HUES48 (cell line): Measurements from ENCODE around the gene TIMM17B.
"Not testable (repeated sequence)": the region's sequence is repeated elsewhere in the genome, so short reads cannot be mapped to it uniquely, and the experiment has no call there.

Source experiments
- H3K27ac ChIP-seq: one replicate; pipeline ENCODE4 v1.7.0; 2013; ENCODE audit warnings: low read depth, low read length, inconsistent platforms
- H3K27me3 ChIP-seq: 2 replicates; pipeline ENCODE4 v1.6.1; 2013; ENCODE audit warnings: mild to moderate bottlenecking, low read length; ENCODE audit not compliant: control insufficient read depth, insufficient read depth
- H3K36me3 ChIP-seq: 2 replicates; pipeline ENCODE4 v1.6.1; 2013; ENCODE audit warnings: low read length; ENCODE audit not compliant: control insufficient read depth, insufficient read depth
- H3K4me1 ChIP-seq: 2 replicates; pipeline ENCODE4 v1.6.1; 2013; ENCODE audit warnings: mild to moderate bottlenecking, low read length; ENCODE audit not compliant: control insufficient read depth, insufficient read depth
- H3K4me3 ChIP-seq: 2 replicates; pipeline ENCODE4 v1.5.1; 2013; ENCODE audit warnings: mild to moderate bottlenecking, low read depth, low read length
- H3K9ac ChIP-seq: 2 replicates; pipeline ENCODE4 v1.6.1; 2013; ENCODE audit warnings: mild to moderate bottlenecking, low read depth, low read length, moderate library complexity
- H3K9me3 ChIP-seq: 2 replicates; pipeline ENCODE4 v1.6.1; 2013; ENCODE audit warnings: low read length; ENCODE audit not compliant: control insufficient read depth, insufficient read depth

TIMM17B gene

DNA sequence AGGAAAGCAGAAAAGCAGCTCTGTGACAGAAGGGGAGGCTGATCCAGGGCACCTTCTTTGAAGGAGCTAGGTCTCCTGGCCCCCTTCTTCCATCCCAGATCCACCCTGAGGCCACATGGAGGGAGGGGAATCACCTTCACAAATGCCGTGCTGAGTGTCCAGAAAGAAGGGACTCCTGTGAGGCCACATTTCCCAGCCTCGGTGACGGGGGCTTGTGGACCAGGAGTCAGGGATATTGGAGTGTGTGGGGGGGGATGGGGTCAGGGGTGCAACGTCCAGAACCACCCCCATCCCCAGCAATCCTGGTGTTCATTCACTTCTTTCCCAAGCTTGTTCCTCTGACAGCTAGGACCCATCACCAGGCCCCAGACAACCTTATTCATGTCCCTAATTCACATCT lies 4.7 kb downstream of the TIMM17B start:
- H3K9me3 ChIP-seq, result peaks cover 21% of the 10 kb centered on the region
- H3K4me1 ChIP-seq, result 0 out of 2 replicates have a peak, but pooled peaks cover 3% of the 10 kb centered on the region
- no peaks in the 10 kb centered on the region for H3K27me3 ChIP-seq
- no peak overlapping the region for H3K4me3 ChIP-seq
- H3K36me3 ChIP-seq, result peaks cover 15% of the 10 kb centered on the region
- no peak overlapping the region for H3K9ac ChIP-seq
- H3K27ac ChIP-seq, result no peak overlapping the region

DNA sequence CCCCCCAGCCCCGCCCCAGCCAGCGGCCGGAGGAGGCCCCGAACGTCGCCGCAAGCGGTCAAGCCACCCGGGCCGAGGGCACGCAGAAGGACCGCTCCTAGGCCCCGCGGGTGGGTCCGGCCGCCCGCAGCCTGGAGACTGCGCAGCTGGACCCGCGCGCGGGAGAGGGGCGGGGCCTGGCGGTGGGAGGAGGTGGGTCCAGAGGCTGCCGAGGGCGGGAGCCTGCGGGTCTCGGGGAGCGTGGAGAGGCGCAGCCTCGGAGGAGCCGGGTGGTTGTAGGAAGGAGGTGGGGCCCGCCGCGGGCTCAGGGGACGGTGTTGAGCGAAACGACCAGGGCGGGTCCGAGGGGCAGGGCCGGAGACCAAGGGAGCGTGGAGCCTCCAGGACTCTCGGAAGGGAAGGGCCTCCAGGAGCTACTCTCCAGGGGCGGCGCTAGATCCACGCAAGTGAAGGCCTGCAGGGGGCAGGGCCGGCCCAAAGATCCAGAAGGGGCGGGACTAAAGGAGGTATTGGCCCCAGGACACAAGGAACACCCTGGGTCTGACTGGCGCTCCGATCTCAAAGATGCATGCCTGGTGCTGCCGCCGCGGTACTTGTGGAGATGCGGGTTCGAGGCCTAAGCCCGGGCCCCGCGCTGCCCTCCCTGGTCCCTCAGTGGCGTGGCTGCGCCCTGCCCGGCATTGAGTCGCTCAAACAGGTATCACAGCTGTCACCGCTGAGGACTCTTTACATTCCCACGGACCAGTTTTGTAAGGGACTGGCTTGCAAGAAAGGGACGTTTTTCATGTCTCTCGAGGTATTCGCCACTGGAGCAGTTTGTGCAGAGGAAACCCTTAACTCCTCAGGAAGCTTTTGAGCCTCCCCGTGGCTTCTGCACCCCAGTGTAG lies 5.9 kb downstream of the TIMM17B start:
- H3K4me1 ChIP-seq, result 0 out of 2 replicates have a peak, but pooled peaks cover 3% of the 10 kb centered on the region
- peak overlapping the region; percentile 6 for H3K27ac ChIP-seq
- peaks cover 20% of the 10 kb centered on the region for H3K9me3 ChIP-seq
- H3K36me3 ChIP-seq, result peaks cover 15% of the 10 kb centered on the region
- H3K4me3 ChIP-seq, result peak overlapping the region; percentile 66
- H3K27me3 ChIP-seq, result no peaks in the 10 kb centered on the region
- H3K9ac ChIP-seq, result no peak overlapping the region

DNA sequence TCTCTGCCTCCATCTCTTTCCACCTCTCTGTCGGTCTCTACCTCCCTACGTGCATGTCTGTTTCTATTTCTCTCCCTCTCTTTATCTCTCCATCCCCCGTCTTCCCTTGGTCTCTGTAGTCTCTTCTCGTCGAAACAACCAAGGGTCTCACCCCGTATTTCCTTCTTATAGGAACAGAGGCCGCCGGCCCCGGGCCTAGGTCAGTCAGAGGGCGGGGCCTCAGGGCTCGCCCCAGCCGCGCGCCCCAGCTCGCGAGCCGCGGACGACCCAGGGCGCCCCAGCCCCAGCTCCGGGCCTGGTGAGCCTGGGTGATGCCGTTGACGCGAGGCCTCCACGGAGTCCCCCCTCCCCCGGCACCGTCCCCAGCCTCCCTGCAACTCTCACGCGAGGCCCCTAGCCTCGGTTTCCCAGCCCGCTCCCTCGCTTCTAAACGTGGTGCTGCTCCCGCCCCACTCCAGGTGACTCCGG lies 6.6 kb downstream of the TIMM17B start:
- H3K27me3 ChIP-seq, result no peaks in the 10 kb centered on the region
- no peaks in the 10 kb centered on the region for H3K4me1 ChIP-seq
- no peak overlapping the region for H3K9ac ChIP-seq
- peak overlapping the region; percentile 66 for H3K4me3 ChIP-seq
- H3K9me3 ChIP-seq, result peaks cover 19% of the 10 kb centered on the region
- H3K36me3 ChIP-seq, result peaks cover 15% of the 10 kb centered on the region
- peak overlapping the region; percentile 6 for H3K27ac ChIP-seq

- H3K9me3 ChIP-seq, result peaks cover 18% of the 10 kb centered on the region
- H3K4me1 ChIP-seq, result no peaks in the 10 kb centered on the region
- no peaks in the 10 kb centered on the region for H3K27me3 ChIP-seq
- no peak overlapping the region for H3K9ac ChIP-seq
- H3K27ac ChIP-seq, result no peak overlapping the region
- peaks cover 15% of the 10 kb centered on the region for H3K36me3 ChIP-seq
- H3K4me3 ChIP-seq, result peak overlapping the region; percentile 66
Measured at GRCh38 chrX:48890296-48890925, 7.2 kb downstream of the TIMM17B start.

DNA sequence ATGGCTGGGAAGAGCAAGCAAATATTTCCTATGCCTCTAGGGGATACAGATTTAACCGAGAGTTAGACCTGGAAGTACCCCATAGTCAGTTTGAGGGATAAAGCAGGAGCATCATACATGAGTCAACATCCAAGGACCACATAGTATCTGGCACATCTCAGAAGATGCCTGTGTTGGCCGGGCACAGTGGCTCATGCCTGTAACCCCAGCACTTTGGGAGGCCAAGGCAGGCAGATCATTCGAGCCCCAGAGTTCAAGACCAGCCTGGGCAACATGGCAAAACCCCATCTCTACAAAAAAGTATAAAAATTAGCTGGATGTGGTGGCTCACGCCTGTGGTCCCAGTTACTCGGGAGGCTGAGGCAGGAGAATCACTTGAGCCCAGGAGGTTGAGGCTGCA lies 11.0 kb downstream of the TIMM17B start:
- H3K9me3 ChIP-seq, H3K4me3 ChIP-seq, H3K27me3 ChIP-seq, H3K27ac ChIP-seq, H3K9ac ChIP-seq, H3K36me3 ChIP-seq, H3K4me1 ChIP-seq: not testable (repeated sequence)

DNA sequence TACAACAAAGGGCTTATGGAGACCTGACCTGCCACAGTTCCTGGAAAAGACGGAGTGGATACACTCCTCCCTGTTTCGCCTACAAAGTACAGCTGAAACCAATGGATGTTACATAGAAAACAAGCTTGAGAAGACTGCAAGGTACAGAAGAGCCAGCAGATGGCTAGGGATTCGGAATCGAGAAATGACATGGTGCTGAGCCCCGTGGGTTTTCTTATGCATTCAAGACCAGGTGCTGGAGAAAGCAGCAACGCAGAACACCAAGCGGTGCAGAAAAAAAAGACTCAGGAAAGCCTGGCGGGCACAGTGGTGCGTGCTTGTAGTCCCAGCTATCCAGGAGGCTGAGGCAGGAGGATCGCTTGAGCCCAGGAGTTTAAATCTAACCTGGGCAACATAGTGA lies 13.8 kb downstream of the TIMM17B start:
- H3K27me3 ChIP-seq, result no peaks in the 10 kb centered on the region
- no peak overlapping the region for H3K4me3 ChIP-seq
- no peaks in the 10 kb centered on the region for H3K4me1 ChIP-seq
- H3K9me3 ChIP-seq, result peaks cover 13% of the 10 kb centered on the region; the same call in 1 of the 2 replicates
- no peak overlapping the region for H3K27ac ChIP-seq
- no peak overlapping the region for H3K9ac ChIP-seq
- no peaks in the 10 kb centered on the region for H3K36me3 ChIP-seq

DNA sequence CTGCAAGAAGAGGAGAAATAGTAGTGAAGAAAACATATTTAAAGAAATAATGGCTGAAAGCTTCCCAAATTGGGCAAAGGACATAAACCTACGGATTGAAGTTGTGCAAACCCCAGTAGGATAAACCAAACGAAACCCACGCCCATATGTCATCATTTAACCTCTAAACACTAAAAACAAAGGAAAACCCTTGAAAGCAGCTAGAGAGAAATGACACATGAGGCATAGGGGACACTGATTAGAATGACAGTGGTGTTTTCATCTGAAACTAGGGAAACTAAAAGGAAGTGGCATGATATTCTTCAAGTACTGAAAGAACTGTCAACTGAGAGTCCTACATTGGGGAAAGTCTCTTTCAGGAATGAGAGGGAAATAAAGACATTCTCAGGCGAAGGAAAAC lies 20.6 kb downstream of the TIMM17B start:
- not testable (repeated sequence) for H3K4me1 ChIP-seq, H3K27ac ChIP-seq, H3K4me3 ChIP-seq, H3K27me3 ChIP-seq, H3K36me3 ChIP-seq, H3K9ac ChIP-seq
- H3K9me3 ChIP-seq, result peaks cover 10% of the 10 kb centered on the region; the same call in 1 of the 2 replicates

- peaks cover 15% of the 10 kb centered on the region; the same call in 1 of the 2 replicates for H3K9me3 ChIP-seq
- H3K36me3 ChIP-seq, H3K27ac ChIP-seq, H3K4me3 ChIP-seq, H3K27me3 ChIP-seq, H3K4me1 ChIP-seq, H3K9ac ChIP-seq: not testable (repeated sequence)
Measured at GRCh38 chrX:48872017-48872416, 25.6 kb downstream of the TIMM17B start.

- peaks cover 17% of the 10 kb centered on the region for H3K9me3 ChIP-seq
- no peak overlapping the region for H3K27ac ChIP-seq
- no peaks in the 10 kb centered on the region for H3K27me3 ChIP-seq
- no peaks in the 10 kb centered on the region for H3K4me1 ChIP-seq
- no peaks in the 10 kb centered on the region for H3K36me3 ChIP-seq
- no peak overlapping the region for H3K9ac ChIP-seq
- no peak overlapping the region for H3K4me3 ChIP-seq
Measured at GRCh38 chrX:48864210-48864609, 33.4 kb downstream of the TIMM17B start.

DNA sequence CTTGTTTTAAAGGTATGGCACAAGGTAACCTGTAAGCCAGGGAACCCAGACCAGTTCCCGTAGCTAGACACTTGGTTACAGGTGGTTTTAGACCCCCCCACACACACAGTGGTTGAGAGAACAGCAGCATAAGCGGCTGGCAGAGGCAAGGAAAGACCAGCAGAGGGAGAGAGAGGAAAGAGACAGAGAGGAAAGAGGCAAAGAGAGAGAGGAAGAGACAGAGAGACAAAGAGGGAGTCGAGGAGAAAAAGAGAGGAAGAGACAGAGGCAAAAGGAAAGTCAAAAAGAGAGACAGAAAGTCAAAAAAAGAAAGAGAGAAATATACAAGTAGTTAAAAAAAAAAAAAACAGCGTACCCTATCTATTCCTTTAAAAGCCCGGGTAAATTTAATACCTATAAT lies 42.7 kb downstream of the TIMM17B start:
- H3K36me3 ChIP-seq, result no peaks in the 10 kb centered on the region
- no peak overlapping the region for H3K4me3 ChIP-seq
- no peak overlapping the region for H3K9ac ChIP-seq
- H3K4me1 ChIP-seq, result no peaks in the 10 kb centered on the region
- no peaks in the 10 kb centered on the region for H3K27me3 ChIP-seq
- no peak overlapping the region for H3K27ac ChIP-seq
- H3K9me3 ChIP-seq, result peaks cover 25% of the 10 kb centered on the region

DNA sequence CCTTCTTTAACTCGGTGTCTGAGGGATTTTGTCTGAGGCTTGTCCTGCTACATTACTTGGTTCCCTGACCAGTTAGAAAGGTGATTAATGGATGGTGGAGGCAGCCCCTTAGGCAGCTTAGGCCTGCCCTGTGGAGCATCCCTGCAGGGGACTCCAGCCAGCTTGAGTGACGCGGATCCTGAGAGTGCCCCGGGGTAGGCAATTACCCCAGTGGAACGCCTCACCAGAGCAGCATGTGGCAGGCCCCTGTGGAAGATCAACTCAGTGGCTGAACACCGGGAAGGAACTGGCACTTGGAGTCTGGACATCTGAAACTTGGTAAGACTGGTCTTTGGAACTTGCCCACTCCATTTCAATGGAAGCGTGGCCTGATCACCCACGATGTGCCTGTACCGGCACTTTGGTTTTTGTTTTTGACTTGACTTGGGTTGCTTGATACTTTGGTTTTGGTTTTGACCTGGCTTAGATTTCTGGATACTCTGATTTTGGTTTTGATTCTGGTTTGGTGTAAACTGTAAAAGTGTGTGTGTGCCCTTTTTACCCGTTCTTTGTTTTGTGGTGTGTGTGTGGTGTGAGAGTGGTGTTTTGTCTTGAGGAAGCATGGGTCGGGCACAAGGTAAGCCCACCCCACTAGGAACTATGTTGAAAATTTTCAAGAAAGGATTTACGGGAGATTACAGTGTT lies 43.3 kb downstream of the TIMM17B start:
- not testable (repeated sequence) for H3K27me3 ChIP-seq

More for the DNA sequence above, 43.3 kb downstream of the TIMM17B start:
- not testable (repeated sequence) for H3K9ac ChIP-seq, H3K4me1 ChIP-seq, H3K27ac ChIP-seq, H3K36me3 ChIP-seq, H3K4me3 ChIP-seq
- H3K9me3 ChIP-seq, result peaks cover 24% of the 10 kb centered on the region; the same call in 1 of the 2 replicates
